Hepatocyte (in vitro differentiated cells): ENCODE results near the gene KCNMA1.

Experiments
- EZH2 ChIP-seq: fragments of 200-600 bp; sonication (generic); IDR thresholded peaks from 2 replicates; pipeline ENCODE4 v1.6.1; 2016; ENCODE audit warnings: antibody characterized with exemption, mild to moderate bottlenecking, borderline replicate concordance
- EZH2phosphoT487 ChIP-seq: fragments of 200-600 bp; sonication (generic); IDR thresholded peaks from one replicate; pipeline ENCODE4 v1.6.1; 2018; ENCODE audit warnings: antibody characterized with exemption, mild to moderate bottlenecking, low read depth, moderate library complexity; ENCODE audit not compliant: unreplicated experiment, severe bottlenecking
- TF ChIP-seq, protein P1 (sequence below): fragments of 200-600 bp; sonication (generic); IDR thresholded peaks from 2 replicates; pipeline ENCODE4 v1.5.1; 2016; ENCODE audit warnings: antibody characterized with exemption, mild to moderate bottlenecking; ENCODE audit not compliant: poor library complexity

DNA sequence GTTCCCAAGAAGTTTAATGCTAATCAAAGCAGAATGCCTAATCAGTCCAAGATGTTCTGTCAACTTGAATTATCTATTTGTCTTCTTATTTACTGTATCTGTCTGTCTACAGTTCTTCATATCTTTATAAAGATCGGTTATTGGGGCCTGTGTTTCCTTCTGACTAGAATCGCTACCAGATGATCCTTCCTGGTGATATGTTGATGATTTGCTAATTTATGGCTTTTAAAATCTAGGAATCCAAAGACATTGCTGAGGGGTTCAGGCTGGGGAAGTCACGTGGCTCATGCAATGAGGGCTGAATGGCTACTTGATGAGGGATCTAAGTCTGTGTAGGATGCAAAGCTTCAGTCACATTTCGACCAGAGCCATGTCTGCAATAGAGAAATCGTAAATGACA lies 536.3 kb downstream of the KCNMA1 start:
- TF ChIP-seq EZH2phosphoT487 (no peak), EZH2 (no peak)
- TF ChIP-seq, protein P1, sequence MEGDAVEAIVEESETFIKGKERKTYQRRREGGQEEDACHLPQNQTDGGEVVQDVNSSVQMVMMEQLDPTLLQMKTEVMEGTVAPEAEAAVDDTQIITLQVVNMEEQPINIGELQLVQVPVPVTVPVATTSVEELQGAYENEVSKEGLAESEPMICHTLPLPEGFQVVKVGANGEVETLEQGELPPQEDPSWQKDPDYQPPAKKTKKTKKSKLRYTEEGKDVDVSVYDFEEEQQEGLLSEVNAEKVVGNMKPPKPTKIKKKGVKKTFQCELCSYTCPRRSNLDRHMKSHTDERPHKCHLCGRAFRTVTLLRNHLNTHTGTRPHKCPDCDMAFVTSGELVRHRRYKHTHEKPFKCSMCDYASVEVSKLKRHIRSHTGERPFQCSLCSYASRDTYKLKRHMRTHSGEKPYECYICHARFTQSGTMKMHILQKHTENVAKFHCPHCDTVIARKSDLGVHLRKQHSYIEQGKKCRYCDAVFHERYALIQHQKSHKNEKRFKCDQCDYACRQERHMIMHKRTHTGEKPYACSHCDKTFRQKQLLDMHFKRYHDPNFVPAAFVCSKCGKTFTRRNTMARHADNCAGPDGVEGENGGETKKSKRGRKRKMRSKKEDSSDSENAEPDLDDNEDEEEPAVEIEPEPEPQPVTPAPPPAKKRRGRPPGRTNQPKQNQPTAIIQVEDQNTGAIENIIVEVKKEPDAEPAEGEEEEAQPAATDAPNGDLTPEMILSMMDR, result no peak
